GM18508 (cell line): Measurements from ENCODE around the gene MAST2.

Source experiments
- ATAC-seq: cut with Tn5 transposase; IDR thresholded peaks from one replicate; pipeline ENCODE4 v1.9.1; 2021; ENCODE audit warnings: moderate number of reproducible peaks; ENCODE audit not compliant: insufficient read depth, unreplicated experiment

MAST2 gene

DNA sequence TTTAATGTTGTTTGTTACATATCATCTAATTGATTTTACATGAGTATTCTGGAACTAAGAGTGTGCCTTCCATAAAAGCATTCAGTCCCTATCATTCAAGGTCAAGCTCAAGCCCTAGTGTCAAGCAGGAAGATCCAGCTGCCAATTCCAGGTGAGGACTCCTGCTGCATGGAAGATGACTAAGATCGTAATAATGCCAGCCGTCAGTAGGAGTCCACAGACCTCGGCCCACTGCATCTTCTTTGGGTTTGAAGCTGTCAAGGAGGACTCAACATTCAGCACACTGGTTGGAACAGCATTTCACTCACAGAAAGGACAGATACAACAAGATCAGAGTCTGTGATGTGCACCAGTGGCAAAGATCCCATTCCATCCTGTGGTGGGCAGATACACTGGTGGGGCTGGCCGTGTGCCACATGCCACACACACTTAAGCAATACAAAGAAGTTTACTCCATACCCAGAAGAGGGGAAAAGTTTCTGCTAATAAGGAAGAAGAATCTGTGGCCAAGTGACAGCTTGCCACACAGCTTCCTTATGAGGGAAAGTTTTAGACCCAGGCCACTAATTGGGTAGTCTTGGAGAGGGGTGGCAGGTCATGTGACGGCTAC lies 168.6 kb downstream of the MAST2 start:
- ATAC-seq: no peak

- ATAC-seq: no peak
These were observed 169.2 kb downstream of the MAST2 start for GRCh38 chr1:45972621-45973020.

DNA sequence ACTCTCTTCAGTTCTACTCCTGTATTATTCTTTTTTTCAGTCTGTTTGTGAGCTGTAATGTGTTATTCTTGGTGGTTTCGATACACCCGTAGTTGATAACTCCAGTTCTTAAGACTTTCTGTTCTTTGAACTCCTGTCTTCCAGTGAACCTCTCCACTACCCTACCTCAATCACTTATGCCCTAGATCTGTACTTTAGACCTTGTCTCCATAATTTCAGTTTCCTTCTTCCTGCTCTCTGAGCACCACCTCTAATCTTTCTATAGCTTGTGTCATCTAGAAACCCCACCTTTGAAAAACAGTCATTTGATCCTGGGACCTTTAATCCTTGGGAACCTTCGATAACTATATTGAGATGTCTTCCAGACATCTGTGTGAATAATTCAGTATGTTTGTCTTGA lies 169.7 kb downstream of the MAST2 start:
- ATAC-seq: no peak

- no peak for ATAC-seq
These were observed 171.3 kb downstream of the MAST2 start for GRCh38 chr1:45974541-45975269.

GRCh38 chr1:45976623-45977022 lies 173.2 kb downstream of the MAST2 start:
- no peak for ATAC-seq

DNA sequence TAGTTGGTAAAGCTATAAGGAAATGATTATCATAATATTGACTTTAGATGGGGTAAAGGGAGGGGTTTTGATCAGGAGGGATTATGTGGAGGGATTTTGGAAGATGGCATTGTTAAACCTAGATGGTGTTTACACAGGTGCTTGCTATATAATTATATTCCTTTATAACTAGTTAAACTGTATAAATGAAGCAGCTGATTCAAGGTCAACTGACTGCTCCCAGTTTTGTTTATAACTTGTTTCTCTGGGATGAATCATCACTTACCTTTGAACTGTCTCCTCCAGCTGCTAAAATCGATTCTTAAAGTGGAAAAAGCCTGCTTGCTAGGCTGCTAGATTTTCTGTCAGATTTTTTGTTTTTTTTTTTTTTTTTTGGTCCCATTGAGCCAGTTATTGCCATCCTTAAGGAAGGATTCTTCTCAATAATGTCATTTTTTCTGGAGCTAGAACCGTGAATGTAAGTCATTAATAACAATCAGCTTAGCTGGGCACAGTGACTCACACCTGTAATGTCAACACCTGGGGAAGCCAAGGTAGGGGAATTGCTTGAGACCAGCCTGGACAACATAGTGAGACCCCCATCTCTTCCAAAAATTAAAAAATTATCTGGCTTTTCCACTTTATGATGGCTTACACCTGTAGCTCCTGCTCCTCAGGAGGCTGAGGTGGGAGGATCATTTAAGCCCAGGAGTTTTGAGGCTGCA lies 175.8 kb downstream of the MAST2 start:
- ATAC-seq: no peak

- no peak for ATAC-seq
These were observed 176.4 kb downstream of the MAST2 start for GRCh38 chr1:45979778-45980176.

- no peak for ATAC-seq
These were observed 178.9 kb downstream of the MAST2 start for GRCh38 chr1:45982359-45982758.

DNA sequence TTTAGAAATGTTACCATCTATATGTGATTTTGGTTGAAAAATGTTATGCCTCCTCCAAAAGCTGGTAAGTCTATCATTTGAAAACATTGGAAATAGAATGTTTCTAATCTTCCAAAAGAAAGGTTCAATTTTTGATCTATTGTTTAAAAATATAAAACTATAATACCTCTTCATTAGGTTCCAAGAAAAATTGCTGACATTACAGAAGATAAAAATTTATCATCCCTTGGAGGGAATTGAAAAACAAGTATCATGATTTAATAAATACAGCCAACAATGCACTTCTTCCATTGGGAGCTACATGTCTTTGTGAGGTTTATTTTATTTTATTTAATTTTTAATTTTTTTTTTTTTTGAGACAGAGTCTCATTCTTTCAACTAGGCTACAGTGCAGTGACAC lies 180.6 kb downstream of the MAST2 start:
- ATAC-seq: no peak

DNA sequence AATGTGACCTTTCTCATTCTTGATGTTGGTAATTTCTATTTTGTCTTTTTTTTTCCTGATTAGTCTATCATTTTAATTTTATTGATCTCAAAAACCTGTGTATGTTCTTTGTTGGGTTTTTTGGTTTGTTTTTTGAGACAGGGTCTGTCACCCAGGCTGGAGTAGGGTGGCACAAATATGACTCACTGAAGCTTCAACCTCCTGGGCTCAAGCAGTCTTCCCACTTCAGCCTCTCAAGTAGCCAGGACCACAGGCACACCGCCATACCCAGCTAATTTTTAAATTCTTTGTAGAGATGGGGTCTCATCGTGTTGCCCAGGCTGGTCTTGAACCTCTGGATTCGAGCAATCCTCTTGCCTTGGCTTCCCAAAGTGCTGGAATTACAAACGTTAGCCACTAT lies 183.8 kb downstream of the MAST2 start:
- no peak for ATAC-seq

- no peak for ATAC-seq
These were observed 185.8 kb downstream of the MAST2 start for GRCh38 chr1:45989249-45989648.

GRCh38 chr1:45994423-45994822 lies 191.0 kb downstream of the MAST2 start:
- no peak for ATAC-seq

DNA sequence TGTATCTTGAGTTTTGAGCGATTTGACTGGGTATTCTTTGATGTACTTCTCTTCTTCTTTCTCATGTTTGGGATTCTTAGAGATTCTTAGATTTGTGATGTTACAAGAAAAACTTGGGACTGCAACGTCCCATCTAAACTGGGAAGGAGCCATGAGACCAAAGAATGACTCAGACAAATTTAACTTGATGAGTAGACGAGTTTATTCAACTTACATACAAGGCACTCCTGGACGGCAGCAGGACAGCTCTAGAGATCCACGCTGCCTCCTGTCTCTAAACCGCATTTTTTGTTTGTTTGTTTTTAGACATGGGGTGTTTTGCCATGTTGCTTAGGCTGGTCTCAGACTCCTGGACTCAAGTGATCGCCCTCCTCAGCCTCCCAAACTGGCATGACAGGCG lies 191.9 kb downstream of the MAST2 start:
- ATAC-seq: no peak

- ATAC-seq: no peak
These were observed 194.7 kb downstream of the MAST2 start for GRCh38 chr1:45998020-45998617.

DNA sequence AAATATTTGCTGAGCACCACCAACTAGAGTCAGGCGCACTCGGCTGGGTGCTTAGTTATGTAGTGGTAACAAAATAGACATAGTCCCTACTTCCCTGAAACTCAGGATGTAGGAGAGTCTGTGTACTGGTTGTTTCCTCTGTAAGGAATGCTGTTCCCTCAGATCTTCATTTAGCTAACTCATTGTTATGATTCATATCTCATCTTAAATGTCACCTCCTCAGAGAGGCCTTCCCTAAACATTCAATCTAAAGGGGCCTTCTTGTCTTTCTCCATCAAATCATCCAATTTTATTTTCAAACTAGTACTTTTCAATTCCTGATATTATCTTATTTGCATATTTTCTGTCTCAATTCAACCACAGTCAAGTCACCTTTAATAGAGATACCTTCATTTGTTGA lies 196.1 kb downstream of the MAST2 start:
- ATAC-seq: no peak

GRCh38 chr1:46001081-46001785 lies 197.8 kb downstream of the MAST2 start:
- no peak for ATAC-seq

DNA sequence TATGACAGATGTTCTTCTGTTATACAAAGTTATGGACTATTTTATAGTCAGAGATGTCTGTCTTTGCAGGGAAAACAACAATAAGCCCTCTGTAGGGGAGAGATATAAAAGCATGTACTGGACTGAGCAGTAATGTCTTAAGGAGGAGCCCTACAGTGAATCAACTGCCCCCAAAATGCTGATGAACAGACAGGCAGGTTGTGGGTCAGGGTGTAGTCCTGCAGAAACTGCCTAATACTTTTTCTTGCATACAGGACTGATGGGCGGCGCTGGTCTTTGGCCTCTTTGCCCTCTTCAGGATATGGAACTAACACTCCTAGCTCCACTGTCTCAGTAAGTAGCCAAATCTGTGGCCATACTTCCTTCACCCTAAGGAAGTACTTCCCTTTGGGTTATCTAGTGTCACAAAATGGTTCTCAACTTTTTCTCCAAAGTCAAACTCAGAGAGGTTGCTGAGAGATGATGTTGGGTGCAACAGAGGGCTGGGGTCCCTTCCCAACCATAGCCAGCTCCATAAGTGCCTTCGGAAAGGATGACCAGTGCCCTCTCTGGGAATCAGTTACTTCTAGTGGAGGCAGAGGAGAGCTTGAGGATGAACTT lies 199.2 kb downstream of the MAST2 start:
- no peak for ATAC-seq

DNA sequence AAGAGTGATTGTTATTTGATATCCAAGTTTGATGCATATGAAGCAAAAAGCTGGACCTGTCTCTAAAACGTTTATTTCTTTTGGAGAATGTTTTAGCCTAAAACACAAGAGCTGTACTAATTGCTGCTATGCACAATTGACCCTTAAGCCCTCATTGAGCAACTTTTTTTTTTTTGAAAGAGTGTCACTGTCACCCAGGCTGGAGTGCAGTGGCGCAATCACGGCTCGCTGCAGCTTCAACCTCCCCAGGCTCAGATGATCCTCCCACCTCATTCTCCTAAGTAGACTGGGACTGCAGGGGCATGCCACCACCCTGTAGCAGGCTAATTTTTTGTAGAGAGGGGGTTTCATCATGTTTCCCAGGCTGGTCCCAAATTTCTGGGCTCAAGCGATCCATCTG lies 199.9 kb downstream of the MAST2 start:
- ATAC-seq: no peak

GRCh38 chr1:46004492-46004891 lies 201.1 kb downstream of the MAST2 start:
- no peak for ATAC-seq

- ATAC-seq: no peak
These were observed 202.2 kb downstream of the MAST2 start for GRCh38 chr1:46005594-46005993.
